HepG2 (cell line): ENCODE data around the gene CCDC57. TPM values are rescaled to one million over a fixed set of nuclear protein-coding genes. Genes with fewer than 3 reads are reported as not detected.
A peak's percentile ranks its signal among the peaks of the same experiment; 100 is the strongest.

Experiments
- CCDC6 ChIP-seq: sonication (generic); formaldehyde crosslinking; IDR thresholded peaks from 2 replicates; pipeline ENCODE4 v1.8.1; 2022; ENCODE audit warnings: mild to moderate bottlenecking, missing genetic modification reagents, moderate library complexity
- DR1 ChIP-seq: sonication (generic); formaldehyde crosslinking; IDR thresholded peaks from 2 replicates; pipeline ENCODE4 v1.8.0; 2021; ENCODE audit warnings: mild to moderate bottlenecking, missing genetic modification reagents, inconsistent platforms
- HOXD1 ChIP-seq: sonication (generic); formaldehyde crosslinking; IDR thresholded peaks from 2 replicates; pipeline ENCODE4 v1.5.0; 2020; ENCODE audit warnings: missing genetic modification reagents
- MAFF ChIP-seq: IDR thresholded peaks from 2 replicates; pipeline ENCODE4 v1.6.1; 2011; ENCODE audit warnings: low read depth, low read length, improper control_type of control experiment
- MEIS1 ChIP-seq: sonication (generic); formaldehyde crosslinking; IDR thresholded peaks from 2 replicates; pipeline ENCODE4 v1.9.0; 2021; ENCODE audit warnings: mild to moderate bottlenecking, missing genetic modification reagents, moderate library complexity, borderline replicate concordance
- MXI1 ChIP-seq: IDR thresholded peaks from 3 replicates; pipeline ENCODE4 v1.6.1; 2012; ENCODE audit warnings: low read depth, low read length, inconsistent platforms, borderline replicate concordance
- NFATC3 ChIP-seq: sonication (generic); formaldehyde crosslinking; IDR thresholded peaks from 2 replicates; pipeline ENCODE4 v1.5.1; 2020; ENCODE audit warnings: mild to moderate bottlenecking, missing genetic modification reagents
- SALL2 ChIP-seq: sonication (generic); formaldehyde crosslinking; IDR thresholded peaks from 2 replicates; pipeline ENCODE4 v1.8.1; 2023; ENCODE audit warnings: mild to moderate bottlenecking, missing genetic modification reagents, inconsistent platforms
- TCF12 ChIP-seq, 2 experiments: fragments of 450-650 bp in 1 of 2; sonication (generic) in 1 of 2; formaldehyde crosslinking in 1 of 2; IDR thresholded peaks; 2 replicates each; pipeline versions ENCODE4 v1.6.1 to v1.8.0; 2017 to 2022; ENCODE audit warnings: antibody characterized with exemption in 1 of 2, mild to moderate bottlenecking in 1 of 2, missing genetic modification reagents in 1 of 2, moderate library complexity in 1 of 2
- THYN1 ChIP-seq: sonication (generic); formaldehyde crosslinking; IDR thresholded peaks from 2 replicates; pipeline ENCODE4 v1.8.1; 2023; ENCODE audit warnings: low read depth, mild to moderate bottlenecking, moderate library complexity, missing genetic modification reagents, borderline replicate concordance
- ZBTB43 ChIP-seq: sonication (generic); formaldehyde crosslinking; conservative IDR thresholded peaks from 2 replicates; pipeline ENCODE4 v1.4.0; 2020; ENCODE audit warnings: missing genetic modification reagents
- ZBTB8A ChIP-seq: sonication (generic); formaldehyde crosslinking; IDR thresholded peaks from 2 replicates; pipeline ENCODE4 v1.4.0; 2020; ENCODE audit warnings: mild to moderate bottlenecking, low read depth, missing genetic modification reagents, borderline replicate concordance
- ZKSCAN5 ChIP-seq: sonication (generic); formaldehyde crosslinking; IDR thresholded peaks from 2 replicates; pipeline ENCODE4 v1.5.1; 2020; ENCODE audit warnings: mild to moderate bottlenecking, missing genetic modification reagents
- ZMYM4 ChIP-seq: sonication (generic); formaldehyde crosslinking; IDR thresholded peaks from 2 replicates; pipeline ENCODE4 v1.8.1; 2023; ENCODE audit warnings: mild to moderate bottlenecking, missing genetic modification reagents
- ZNF121 ChIP-seq: sonication (generic); formaldehyde crosslinking; IDR thresholded peaks from 2 replicates; pipeline ENCODE4 v1.5.0; 2020; ENCODE audit warnings: mild to moderate bottlenecking, missing genetic modification reagents
- ZNF607 ChIP-seq: sonication (generic); formaldehyde crosslinking; IDR thresholded peaks from 2 replicates; pipeline ENCODE4 v1.5.1; 2020; ENCODE audit warnings: missing genetic modification reagents, mild to moderate bottlenecking, borderline replicate concordance
- ZNF629 ChIP-seq: sonication (generic); formaldehyde crosslinking; conservative IDR thresholded peaks from 2 replicates; pipeline ENCODE4 v1.5.0; 2020; ENCODE audit warnings: missing genetic modification reagents
- ZNF841 ChIP-seq: sonication (generic); formaldehyde crosslinking; IDR thresholded peaks from 2 replicates; pipeline ENCODE4 v1.8.1; 2023; ENCODE audit warnings: missing genetic modification reagents, borderline replicate concordance
- ZNF883 ChIP-seq: sonication (generic); formaldehyde crosslinking; IDR thresholded peaks from 2 replicates; pipeline ENCODE4 v1.5.1; 2020; ENCODE audit warnings: mild to moderate bottlenecking, missing genetic modification reagents; ENCODE audit errors: not compliant biosample characterization
- polyA plus RNA-seq, 8 experiments: library from polyadenylated mRNA; depleted of rRNA in 3 of 8; stranded (reverse) in 7 of 8; unstranded in 1 of 8; fragments of >200 nt; fragmentation: Illumina TruSeq in 4 of 8; extraction: Trizol in 4 of 8; gene quantifications; 2 replicates each; pipeline versions ENCODE4 v1.2.1 to v1.2.3, GENCODE V29; 2011 to 2016; ENCODE audit warnings: low read depth in 4 of 8, missing spikeins in 1 of 8, mixed read lengths in 1 of 8; ENCODE audit not compliant: insufficient read depth in 1 of 8
- total RNA-seq, 5 experiments: library from RNA; depleted of rRNA; stranded (reverse); fragments of >200 nt; fragmentation: Illumina TruSeq; extraction: Trizol; gene quantifications; 2 replicates each; pipeline ENCODE4 v1.2.3, GENCODE V29; 2016; ENCODE audit warnings: low read depth in 1 of 5
- TF ChIP-seq, protein P1 (sequence below): sonication (generic); formaldehyde crosslinking; IDR thresholded peaks from 2 replicates; pipeline ENCODE4 v1.8.0; 2022; ENCODE audit warnings: missing genetic modification reagents, mild to moderate bottlenecking, inconsistent platforms, borderline replicate concordance
- TF ChIP-seq, protein P2 (sequence below): sonication (generic); formaldehyde crosslinking; IDR thresholded peaks from 2 replicates; pipeline ENCODE4 v1.5.0; 2020; ENCODE audit warnings: mild to moderate bottlenecking, missing genetic modification reagents, moderate library complexity
- TF ChIP-seq, protein P3 (sequence below): sonication (generic); formaldehyde crosslinking; IDR thresholded peaks from 2 replicates; pipeline ENCODE4 v1.4.0; 2020; ENCODE audit warnings: missing genetic modification reagents, borderline replicate concordance

The CCDC57 gene
- total and polyA plus RNA-seq, 2 of the 13 experiments (the other 11 are each of a cell fraction or from before 2014, with no cell fraction given): 59.3 to 59.9 TPM

DNA sequence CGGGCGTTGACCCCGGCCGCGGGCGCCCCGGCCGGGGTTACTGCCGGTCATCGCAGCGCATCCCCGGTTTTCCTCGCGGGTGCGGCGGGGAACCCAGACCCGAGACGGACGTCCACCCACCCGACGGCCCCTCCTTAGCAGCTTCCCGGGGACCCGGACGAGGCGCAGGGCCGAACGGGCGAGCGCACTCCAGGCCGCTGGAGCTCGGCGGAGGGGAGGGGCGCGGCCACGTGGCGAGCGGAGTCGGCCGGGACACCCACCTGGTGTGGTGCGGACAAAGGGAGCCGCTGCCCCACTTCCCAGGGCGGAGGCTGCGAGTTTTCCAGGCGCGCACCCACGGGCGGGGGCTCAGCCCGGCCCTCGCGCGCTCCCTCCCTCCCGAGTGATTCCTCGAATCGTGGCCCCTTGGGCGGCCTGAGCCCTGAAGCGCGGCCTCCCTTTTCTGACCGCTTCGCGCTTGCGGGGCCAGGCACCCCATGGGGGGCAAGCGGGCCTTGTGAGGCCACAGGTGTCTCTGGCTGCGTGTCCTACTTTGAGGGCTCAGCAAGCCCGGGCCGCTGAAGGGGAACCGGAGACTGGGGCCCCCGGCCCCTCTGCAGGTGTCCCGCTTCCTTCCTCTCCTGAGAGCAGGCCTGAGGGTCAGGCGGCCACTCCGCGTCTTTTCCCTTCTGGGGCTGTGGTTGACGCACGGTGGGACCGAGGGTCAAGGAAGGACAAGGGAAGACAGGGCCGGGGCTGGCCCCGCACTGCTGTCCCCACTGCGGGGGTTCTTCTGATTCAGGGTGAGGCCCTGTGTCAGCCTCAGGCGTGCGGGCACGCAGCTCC is 113.5 kb downstream of the CCDC57 start (continued):
- TF ChIP-seq ZBTB43 (CRISPR knock-in tag) (0 out of 2 replicates have a peak, but pooled peaks have one; percentile 13), ZNF883 (no peak), ZKSCAN5 (CRISPR knock-in tag) (no peak), ZNF121 (CRISPR knock-in tag) (no peak), NFATC3 (CRISPR knock-in tag) (0 out of 2 replicates have a peak, but pooled peaks have one; percentile 77), TCF12 (IDR thresholded peaks at IDR 0.05) (no peak), TCF12 (CRISPR knock-in tag; IDR thresholded peaks at IDR 0.05) (no peak; the same call in none of the 2 replicates), MEIS1 (CRISPR knock-in tag) (no peak), HOXD1 (CRISPR knock-in tag) (no peak), ZNF841 (CRISPR knock-in tag) (no peak), MXI1 (no peak; the same call in 2 of the 3 replicates), CCDC6 (no peak), ZMYM4 (no peak), THYN1 (CRISPR knock-in tag) (no peak), DR1 (no peak), ZNF607 (peak; percentile 33; the same call in 1 of the 2 replicates), ZBTB8A (CRISPR knock-in tag) (no peak), MAFF (no peak), ZNF629 (CRISPR knock-in tag) (no peak), SALL2 (CRISPR knock-in tag) (no peak)
- TF ChIP-seq, protein P1, sequence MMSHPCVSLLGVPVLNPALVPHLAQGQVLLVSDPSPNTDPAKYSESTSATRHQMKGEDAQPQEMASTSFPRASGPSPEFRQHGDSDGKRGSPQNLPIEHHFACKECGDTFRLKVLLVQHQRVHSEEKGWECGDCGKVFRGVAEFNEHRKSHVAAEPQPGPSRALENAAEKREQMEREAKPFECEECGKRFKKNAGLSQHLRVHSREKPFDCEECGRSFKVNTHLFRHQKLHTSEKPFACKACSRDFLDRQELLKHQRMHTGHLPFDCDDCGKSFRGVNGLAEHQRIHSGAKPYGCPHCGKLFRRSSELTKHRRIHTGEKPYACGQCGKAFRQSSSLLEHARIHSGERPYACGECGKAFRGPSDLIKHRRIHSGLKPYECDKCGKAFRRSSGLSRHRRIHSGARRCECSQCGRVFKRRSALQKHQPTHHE: no peak
- TF ChIP-seq, protein P2, sequence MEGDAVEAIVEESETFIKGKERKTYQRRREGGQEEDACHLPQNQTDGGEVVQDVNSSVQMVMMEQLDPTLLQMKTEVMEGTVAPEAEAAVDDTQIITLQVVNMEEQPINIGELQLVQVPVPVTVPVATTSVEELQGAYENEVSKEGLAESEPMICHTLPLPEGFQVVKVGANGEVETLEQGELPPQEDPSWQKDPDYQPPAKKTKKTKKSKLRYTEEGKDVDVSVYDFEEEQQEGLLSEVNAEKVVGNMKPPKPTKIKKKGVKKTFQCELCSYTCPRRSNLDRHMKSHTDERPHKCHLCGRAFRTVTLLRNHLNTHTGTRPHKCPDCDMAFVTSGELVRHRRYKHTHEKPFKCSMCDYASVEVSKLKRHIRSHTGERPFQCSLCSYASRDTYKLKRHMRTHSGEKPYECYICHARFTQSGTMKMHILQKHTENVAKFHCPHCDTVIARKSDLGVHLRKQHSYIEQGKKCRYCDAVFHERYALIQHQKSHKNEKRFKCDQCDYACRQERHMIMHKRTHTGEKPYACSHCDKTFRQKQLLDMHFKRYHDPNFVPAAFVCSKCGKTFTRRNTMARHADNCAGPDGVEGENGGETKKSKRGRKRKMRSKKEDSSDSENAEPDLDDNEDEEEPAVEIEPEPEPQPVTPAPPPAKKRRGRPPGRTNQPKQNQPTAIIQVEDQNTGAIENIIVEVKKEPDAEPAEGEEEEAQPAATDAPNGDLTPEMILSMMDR (CRISPR knock-in tag): no peak
- TF ChIP-seq, protein P3, sequence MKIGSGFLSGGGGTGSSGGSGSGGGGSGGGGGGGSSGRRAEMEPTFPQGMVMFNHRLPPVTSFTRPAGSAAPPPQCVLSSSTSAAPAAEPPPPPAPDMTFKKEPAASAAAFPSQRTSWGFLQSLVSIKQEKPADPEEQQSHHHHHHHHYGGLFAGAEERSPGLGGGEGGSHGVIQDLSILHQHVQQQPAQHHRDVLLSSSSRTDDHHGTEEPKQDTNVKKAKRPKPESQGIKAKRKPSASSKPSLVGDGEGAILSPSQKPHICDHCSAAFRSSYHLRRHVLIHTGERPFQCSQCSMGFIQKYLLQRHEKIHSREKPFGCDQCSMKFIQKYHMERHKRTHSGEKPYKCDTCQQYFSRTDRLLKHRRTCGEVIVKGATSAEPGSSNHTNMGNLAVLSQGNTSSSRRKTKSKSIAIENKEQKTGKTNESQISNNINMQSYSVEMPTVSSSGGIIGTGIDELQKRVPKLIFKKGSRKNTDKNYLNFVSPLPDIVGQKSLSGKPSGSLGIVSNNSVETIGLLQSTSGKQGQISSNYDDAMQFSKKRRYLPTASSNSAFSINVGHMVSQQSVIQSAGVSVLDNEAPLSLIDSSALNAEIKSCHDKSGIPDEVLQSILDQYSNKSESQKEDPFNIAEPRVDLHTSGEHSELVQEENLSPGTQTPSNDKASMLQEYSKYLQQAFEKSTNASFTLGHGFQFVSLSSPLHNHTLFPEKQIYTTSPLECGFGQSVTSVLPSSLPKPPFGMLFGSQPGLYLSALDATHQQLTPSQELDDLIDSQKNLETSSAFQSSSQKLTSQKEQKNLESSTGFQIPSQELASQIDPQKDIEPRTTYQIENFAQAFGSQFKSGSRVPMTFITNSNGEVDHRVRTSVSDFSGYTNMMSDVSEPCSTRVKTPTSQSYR: no peak
